Peyer's patch (tissue), 4 donors: ENCODE measurements around the gene PARVB. TPM values are rescaled to one million over a fixed set of nuclear protein-coding genes. Genes with fewer than 3 reads are reported as not detected.
A peak's percentile ranks its signal among the peaks of the same experiment; 100 is the strongest.

Experiments
- DNase-seq, 3 donors: peaks; one replicate each; pipeline ENCODE4 v3.0.0-alpha.2; 2017 to 2019
- H3K27ac ChIP-seq, 4 donors: fragments of 200-600 bp; sonication (generic); one replicate each; pipeline ENCODE4 v1.5.1; 2016 to 2019
- H3K27me3 ChIP-seq, 2 donors: fragments of 200-600 bp; sonication (generic); one replicate each; pipeline ENCODE4 v1.5.1; 2019
- H3K36me3 ChIP-seq, 3 donors: fragments of 200-600 bp; sonication (generic); one replicate each; pipeline ENCODE4 v1.5.1; 2016 to 2019
- H3K4me1 ChIP-seq, 4 donors: fragments of 200-600 bp; sonication (generic); one replicate each; pipeline ENCODE4 v1.5.1; 2016 to 2019
- H3K4me3 ChIP-seq, 4 donors: fragments of 200-600 bp; sonication (generic); 1 replicate in 3 of 4; 2 replicates in 1 of 4; pipeline ENCODE4 v1.5.1; 2016 to 2019; ENCODE audit warnings: mild to moderate bottlenecking in 1 of 4
- H3K9me3 ChIP-seq, 4 donors: fragments of 200-600 bp; sonication (generic); one replicate each; pipeline ENCODE4 v1.5.1; 2016 to 2019; ENCODE audit warnings: mild to moderate bottlenecking in 1 of 4
- CTCF ChIP-seq, 6 experiments: fragments of 450-650 bp in 4 of 6; fragments of 200-600 bp in 2 of 6; sonication (generic) in 1 of 6; IDR thresholded peaks; one replicate each; pipeline ENCODE4 v1.5.1; 2017 to 2019; ENCODE audit warnings: antibody characterized with exemption in 6 of 6, mild to moderate bottlenecking in 3 of 6, moderate library complexity in 1 of 6
- POLR2A ChIP-seq, 2 donors: fragments of 450-650 bp; IDR thresholded peaks; one replicate each; pipeline ENCODE4 v1.5.1; 2017; ENCODE audit warnings: antibody characterized with exemption in 2 of 2, mild to moderate bottlenecking in 2 of 2, moderate library complexity in 2 of 2
- total RNA-seq, 4 donors: library from RNA; depleted of rRNA; stranded (reverse); fragments of >200 nt; gene quantifications; one replicate each; pipeline ENCODE4 v1.1.0, GENCODE V29; 2016

Gene PARVB
- total RNA-seq, 4 donors from 2014 or later, result 1.8 to 71.8 (median 7.7) TPM

- peak in 1 of 3 donors; percentile 35 for DNase-seq
- H3K4me3 ChIP-seq, result no peak overlapping the region
- no peaks in the 10 kb centered on the region for H3K9me3 ChIP-seq
- peaks cover 0 to 6% (median 0%) of the 10 kb centered on the region in 4 donors for H3K4me1 ChIP-seq
- H3K27ac ChIP-seq, result no peak overlapping the region
- no peak for TF ChIP-seq CTCF (IDR thresholded peaks at IDR 0.05)
- no peak for TF ChIP-seq POLR2A (IDR thresholded peaks at IDR 0.05)
- no peaks in the 10 kb centered on the region for H3K27me3 ChIP-seq
- no peaks in the 10 kb centered on the region for H3K36me3 ChIP-seq
These were observed 183.3 kb downstream of the PARVB start for GRCh38 chr22:44207173-44207980.

GRCh38 chr22:44207981-44208317, 183.8 kb downstream of the PARVB start:
- no peaks in the 10 kb centered on the region for H3K27me3 ChIP-seq
- H3K36me3 ChIP-seq, result no peaks in the 10 kb centered on the region
- no peak for DNase-seq
- no peaks in the 10 kb centered on the region for H3K9me3 ChIP-seq
- H3K4me1 ChIP-seq, result peaks cover 0 to 9% (median 0%) of the 10 kb centered on the region in 4 donors
- TF ChIP-seq POLR2A (IDR thresholded peaks at IDR 0.05), result no peak
- no peak for TF ChIP-seq CTCF (IDR thresholded peaks at IDR 0.05)
- H3K4me3 ChIP-seq, result no peak overlapping the region
- H3K27ac ChIP-seq, result no peak overlapping the region

- Histone ChIP-seq H3K9me3 (no peaks in the 10 kb centered on the region), H3K36me3 (no peaks in the 10 kb centered on the region), H3K4me3 (no peak overlapping the region), H3K4me1 (peaks cover 0 to 9% (median 0%) of the 10 kb centered on the region in 4 donors), H3K27me3 (no peaks in the 10 kb centered on the region), H3K27ac (no peak overlapping the region)
- no peak for TF ChIP-seq CTCF (IDR thresholded peaks at IDR 0.05)
- DNase-seq, result no peak
These were observed 185.2 kb downstream of the PARVB start for GRCh38 chr22:44209343-44209742.

GRCh38 chr22:44210722-44211121, 186.6 kb downstream of the PARVB start:
- no peaks in the 10 kb centered on the region for H3K27me3 ChIP-seq
- TF ChIP-seq POLR2A (IDR thresholded peaks at IDR 0.05) (no peak), CTCF (IDR thresholded peaks at IDR 0.05) (no peak)
- no peak overlapping the region for H3K27ac ChIP-seq
- DNase-seq, result no peak
- H3K9me3 ChIP-seq, result no peaks in the 10 kb centered on the region
- peaks cover 0 to 9% (median 0%) of the 10 kb centered on the region in 4 donors for H3K4me1 ChIP-seq
- no peak overlapping the region for H3K4me3 ChIP-seq
- H3K36me3 ChIP-seq, result no peaks in the 10 kb centered on the region

- Histone ChIP-seq H3K27me3 (no peaks in the 10 kb centered on the region), H3K36me3 (no peaks in the 10 kb centered on the region), H3K4me1 (peaks cover 0 to 9% (median 0%) of the 10 kb centered on the region in 4 donors), H3K4me3 (no peak overlapping the region), H3K9me3 (no peaks in the 10 kb centered on the region), H3K27ac (peak overlapping the region in 2 of 4 donors; percentile 45 to 52)
- TF ChIP-seq CTCF (IDR thresholded peaks at IDR 0.05) (no peak), POLR2A (IDR thresholded peaks at IDR 0.05) (no peak)
- peak in 1 of 3 donors; percentile 38 for DNase-seq
These were observed 187.3 kb downstream of the PARVB start for GRCh38 chr22:44211256-44211945.
